Mesangial cell (primary cell): ENCODE data around the gene CD28. TPM values are rescaled to one million over a fixed set of nuclear protein-coding genes. Genes with fewer than 3 reads are reported as not detected.

Experiments
- total RNA-seq: library from RNA; depleted of rRNA; stranded (reverse); fragments of >200 nt; gene quantifications from 2 replicates; pipeline ENCODE4 v1.2.3, GENCODE V29; 2015

The CD28 gene
- not detected in 2 replicates for total RNA-seq

GRCh38 chr2:203706403-203706802, at the start of gene CD28:
TSS of gene CD28 (plus strand) at chr2:203706639. CDS start at chr2:203706697, 58 bp downstream.

Other genes starting within 250 kb of the CD28 start
- 6.7 and 8.8 TPM in 2 replicates for gene RAPH1, start 171.3 kb upstream of the CD28 start, total RNA-seq
- not detected in 2 replicates for gene CTLA4, start 161.1 kb downstream of the CD28 start, total RNA-seq
- gene ICOS, start 230.1 kb downstream of the CD28 start, total RNA-seq, result not detected in 2 replicates